Lung (tissue), 12 donors: Measurements from ENCODE around the gene SLC16A10. TPM values are rescaled to one million over a fixed set of nuclear protein-coding genes. Genes with fewer than 3 reads are reported as not detected.

Source experiments
- ATAC-seq: fragments of 200-7000 bp; cut with Tn5 transposase; one replicate; pipeline ENCODE4 v1.9.1; 2020; ENCODE audit warnings: moderate number of reproducible peaks; ENCODE audit not compliant: insufficient read depth, low FRiP score
- DNase-seq, 3 donors: peaks; one replicate each; pipeline ENCODE4 v3.0.0-alpha.2; 2013 to 2017
- H3K27ac ChIP-seq, 2 donors: one replicate each; pipeline ENCODE4 v1.5.1; 2013; ENCODE audit warnings: mild to moderate bottlenecking in 2 of 2, moderate library complexity in 2 of 2, control low read depth in 1 of 2, inconsistent platforms in 1 of 2, low read depth in 1 of 2, low read length in 1 of 2
- H3K27me3 ChIP-seq, 3 donors: one replicate each; pipeline ENCODE4 v1.5.1; 2013; ENCODE audit warnings: low read length in 2 of 3; ENCODE audit not compliant: control insufficient read depth in 3 of 3, insufficient read depth in 3 of 3
- H3K36me3 ChIP-seq, 4 donors: one replicate each; pipeline ENCODE4 v1.5.1; 2013; ENCODE audit warnings: low read length in 4 of 4, mild to moderate bottlenecking in 1 of 4, moderate library complexity in 1 of 4; ENCODE audit not compliant: control insufficient read depth in 4 of 4, insufficient read depth in 4 of 4
- H3K4me1 ChIP-seq, 5 donors: one replicate each; pipeline ENCODE4 v1.5.1; 2013; ENCODE audit warnings: low read length in 5 of 5, mild to moderate bottlenecking in 2 of 5, moderate library complexity in 1 of 5; ENCODE audit not compliant: control insufficient read depth in 5 of 5, insufficient read depth in 5 of 5
- H3K4me3 ChIP-seq: one replicate; pipeline ENCODE4 v1.5.1; 2013; ENCODE audit warnings: mild to moderate bottlenecking, control low read depth, moderate library complexity
- H3K9ac ChIP-seq, 2 donors: one replicate each; pipeline ENCODE4 v1.5.1; 2013; ENCODE audit warnings: low read length in 2 of 2, control low read depth in 1 of 2; ENCODE audit not compliant: insufficient read depth in 1 of 2
- H3K9me3 ChIP-seq, 4 donors: one replicate each; pipeline ENCODE4 v1.5.1; 2013; ENCODE audit warnings: low read length in 3 of 4, mild to moderate bottlenecking in 1 of 4, moderate library complexity in 1 of 4; ENCODE audit not compliant: control insufficient read depth in 4 of 4, insufficient read depth in 3 of 4
- WGBS, 2 donors: extraction: QIAGEN DNeasy Blood & Tissue Kit; methylation state at CpG; one replicate each; pipeline ENCODE4 v1.1.7; 2013; 5-methylcytosine and 5-hydroxymethylcytosine counted together
- polyA plus RNA-seq, 2 donors: library from polyadenylated mRNA; stranded (reverse); fragments of 200-250 nt; gene quantifications; one replicate each; pipeline ENCODE4 v1.2.1, GENCODE V29; 2013
- total RNA-seq, 2 donors: library from RNA; depleted of rRNA in 1 of 2; stranded (reverse); fragments of >200 nt in 1 of 2; gene quantifications; one replicate each; pipeline ENCODE4 v1.2.1, GENCODE V29; 2014 to 2021
- TF ChIP-seq, protein P1 (sequence below): IDR thresholded peaks from 2 replicates; pipeline ENCODE4 v1.5.1; 2012; ENCODE audit warnings: mild to moderate bottlenecking; ENCODE audit errors: control extremely low read depth, extremely low read depth
- donor health status: control.
- donor health status: control.
- donor health status: Bipolar disorder and iron deficiency.
- donor health status: healthy.
- donor health status: DM: yes; HTN: yes; CAD: no.

The SLC16A10 gene
- total and polyA plus RNA-seq, 4 donors = 2.0 to 10.5 (median 9.6) TPM

DNA sequence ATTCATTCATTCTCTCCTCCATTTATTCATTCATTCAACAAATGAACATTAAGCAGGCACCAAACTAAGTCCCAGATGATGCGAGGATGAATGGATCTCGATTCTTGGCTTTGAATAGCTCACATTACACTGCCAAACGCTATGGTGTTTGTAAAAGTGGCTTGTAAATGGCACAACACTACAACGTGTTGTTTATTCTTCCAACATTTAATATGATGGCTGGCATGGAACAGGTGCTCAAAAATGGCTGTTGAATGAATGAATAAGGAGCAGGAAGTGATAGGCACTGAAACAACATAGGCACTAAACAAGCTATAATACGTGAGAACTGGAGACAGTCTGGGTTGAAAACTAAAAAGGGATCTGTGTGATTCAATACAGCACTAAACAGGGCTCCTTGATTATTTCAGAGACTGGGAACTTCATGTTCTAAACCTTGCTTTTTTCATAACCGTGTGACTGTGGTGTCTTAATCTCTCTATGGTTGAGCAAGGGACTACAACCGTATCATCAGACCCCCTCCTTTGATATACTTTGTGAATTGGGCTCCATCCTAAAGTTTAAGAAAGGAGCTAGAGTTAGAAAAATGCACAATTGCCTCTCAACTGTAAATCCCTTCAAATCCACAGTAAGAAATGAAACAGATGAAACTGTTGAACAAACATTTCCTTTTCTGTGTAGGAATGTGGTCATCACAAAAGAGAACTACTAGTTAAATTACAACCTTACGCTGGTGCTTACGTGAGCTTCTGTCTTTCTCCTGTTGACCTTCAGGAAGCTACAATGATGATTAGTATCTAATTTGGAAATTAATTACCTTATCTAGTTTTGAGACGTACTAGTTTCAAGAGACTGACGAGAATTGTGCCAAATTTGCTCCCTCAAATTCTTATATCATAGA, 16.9 kb upstream of the SLC16A10 start:
- no peak overlapping the region for H3K27ac ChIP-seq
- 60 to 66% methylated on average over 11 of the region's 11 CpGs for WGBS, 2 donors
- DNase-seq (no peak), ATAC-seq (no peak)
- TF ChIP-seq, protein P1, sequence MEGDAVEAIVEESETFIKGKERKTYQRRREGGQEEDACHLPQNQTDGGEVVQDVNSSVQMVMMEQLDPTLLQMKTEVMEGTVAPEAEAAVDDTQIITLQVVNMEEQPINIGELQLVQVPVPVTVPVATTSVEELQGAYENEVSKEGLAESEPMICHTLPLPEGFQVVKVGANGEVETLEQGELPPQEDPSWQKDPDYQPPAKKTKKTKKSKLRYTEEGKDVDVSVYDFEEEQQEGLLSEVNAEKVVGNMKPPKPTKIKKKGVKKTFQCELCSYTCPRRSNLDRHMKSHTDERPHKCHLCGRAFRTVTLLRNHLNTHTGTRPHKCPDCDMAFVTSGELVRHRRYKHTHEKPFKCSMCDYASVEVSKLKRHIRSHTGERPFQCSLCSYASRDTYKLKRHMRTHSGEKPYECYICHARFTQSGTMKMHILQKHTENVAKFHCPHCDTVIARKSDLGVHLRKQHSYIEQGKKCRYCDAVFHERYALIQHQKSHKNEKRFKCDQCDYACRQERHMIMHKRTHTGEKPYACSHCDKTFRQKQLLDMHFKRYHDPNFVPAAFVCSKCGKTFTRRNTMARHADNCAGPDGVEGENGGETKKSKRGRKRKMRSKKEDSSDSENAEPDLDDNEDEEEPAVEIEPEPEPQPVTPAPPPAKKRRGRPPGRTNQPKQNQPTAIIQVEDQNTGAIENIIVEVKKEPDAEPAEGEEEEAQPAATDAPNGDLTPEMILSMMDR = no peak
- H3K36me3 ChIP-seq = no peaks in the 10 kb centered on the region
- peaks cover 0 to 14% (median 0%) of the 10 kb centered on the region in 5 donors for H3K4me1 ChIP-seq
- H3K9me3 ChIP-seq = no peaks in the 10 kb centered on the region
- H3K27me3 ChIP-seq = peaks cover 0 to 4% (median 0%) of the 10 kb centered on the region in 3 donors
- no peak overlapping the region for H3K9ac ChIP-seq
- no peak overlapping the region for H3K4me3 ChIP-seq

DNA sequence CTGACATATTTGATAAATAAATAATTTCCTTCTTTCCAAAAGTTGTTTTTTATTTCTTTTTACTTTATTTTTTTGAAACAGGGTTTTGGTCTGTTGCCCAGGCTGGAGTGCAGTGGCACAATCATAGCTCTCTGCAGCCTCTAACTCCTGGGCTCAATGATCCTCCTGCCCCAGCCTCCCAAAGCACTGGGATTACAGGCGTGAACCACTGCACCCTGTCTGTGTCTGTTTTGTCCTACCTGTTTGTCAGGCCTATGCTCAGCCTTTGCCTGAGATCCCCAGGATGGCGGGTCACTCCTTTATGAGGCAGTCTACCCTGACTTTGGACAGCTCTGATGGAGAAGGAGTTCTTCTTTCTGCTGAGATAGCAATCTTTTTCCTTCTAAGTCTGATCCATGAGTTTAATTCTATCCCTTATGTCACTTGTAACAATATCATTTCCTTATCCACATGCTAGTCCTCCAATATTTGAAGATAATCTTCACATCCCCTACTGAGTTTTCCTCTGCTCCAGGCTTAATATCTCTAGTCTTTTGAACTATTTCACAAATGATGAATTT, 14.4 kb upstream of the SLC16A10 start:
- WGBS, 2 donors = 92 to 100% methylated on average over 2 of the region's 2 CpGs
- Histone ChIP-seq H3K27me3 (peaks cover 0 to 4% (median 0%) of the 10 kb centered on the region in 3 donors), H3K9ac (no peak overlapping the region), H3K4me3 (no peak overlapping the region), H3K27ac (no peak overlapping the region), H3K36me3 (no peaks in the 10 kb centered on the region), H3K9me3 (no peaks in the 10 kb centered on the region), H3K4me1 (peaks cover 0 to 11% (median 0%) of the 10 kb centered on the region in 5 donors)
- no peak for DNase-seq
- TF ChIP-seq, protein P1 = no peak
- no peak for ATAC-seq

DNA sequence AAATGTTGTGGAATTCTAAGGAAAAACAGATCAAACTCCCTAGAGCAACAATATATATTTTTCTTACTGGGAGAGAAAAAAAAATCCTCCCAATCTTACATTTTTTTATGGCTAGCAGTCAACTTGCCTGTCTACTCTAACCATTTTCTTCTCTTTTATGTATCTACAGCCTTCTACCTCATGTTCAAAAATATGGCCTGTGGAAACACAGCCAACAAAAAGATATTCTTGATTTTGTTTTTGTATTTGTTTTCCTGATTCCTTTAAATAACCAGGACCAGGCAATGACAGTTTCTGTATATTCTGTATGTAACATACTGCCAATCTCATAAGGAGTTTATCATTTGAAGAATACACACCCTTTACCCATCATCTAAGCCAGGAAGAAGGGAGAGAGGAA, 13.0 kb upstream of the SLC16A10 start:
- peaks cover 0 to 3% (median 0%) of the 10 kb centered on the region in 5 donors for H3K4me1 ChIP-seq
- H3K4me3 ChIP-seq = no peak overlapping the region
- peaks cover 0 to 4% (median 0%) of the 10 kb centered on the region in 3 donors for H3K27me3 ChIP-seq
- TF ChIP-seq, protein P1 = no peak
- H3K27ac ChIP-seq = no peak overlapping the region
- H3K9me3 ChIP-seq = no peaks in the 10 kb centered on the region
- DNase-seq (no peak), ATAC-seq (no peak)
- no peak overlapping the region for H3K9ac ChIP-seq
- no peaks in the 10 kb centered on the region for H3K36me3 ChIP-seq
